Measurements from ENCODE around the gene PRRC2B.
"Not testable (repeated sequence)": the region's sequence is repeated elsewhere in the genome, so short reads cannot be mapped to it uniquely, and the experiment has no call there.

PRRC2B gene

GRCh38 chr9:131393622-131394463, at the start of gene PRRC2B:
Gene PRRC2B (plus strand): TSS chr9:131394086. CDS start chr9:131430145, 36,059 bp downstream.
- peak; percentile 95 to 96 for DNase-seq

DNA sequence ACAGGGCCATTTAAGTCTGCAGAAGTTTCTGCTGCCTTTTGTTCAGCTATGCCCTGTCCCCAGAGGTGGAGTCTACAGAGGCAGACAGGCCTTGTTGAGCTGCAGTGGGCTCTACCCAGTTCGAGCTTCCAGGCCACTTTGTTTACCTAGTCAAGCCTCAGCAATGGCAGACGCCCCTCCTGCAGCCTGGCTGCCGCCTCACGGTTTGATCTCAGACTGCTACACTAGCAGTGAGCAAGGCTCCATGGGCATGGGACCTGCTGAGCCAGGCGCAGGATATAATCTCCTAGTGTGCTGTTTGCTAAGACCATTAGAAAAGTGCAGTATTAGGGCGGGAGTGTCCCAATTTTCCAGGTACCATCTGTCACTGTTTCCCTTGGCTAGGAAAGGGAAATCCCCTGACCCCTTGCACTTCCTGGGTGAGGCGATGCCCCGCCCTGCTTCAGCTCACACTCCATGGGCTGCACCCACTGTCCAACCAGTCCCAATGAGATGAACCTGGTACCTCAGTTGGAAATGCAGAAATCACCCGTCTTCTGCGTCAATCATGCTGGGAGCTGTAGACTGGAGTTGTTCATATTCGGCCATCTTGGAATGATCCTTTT, 48.9 kb upstream of the PRRC2B start:
- DNase-seq = peak in 1 of 2 experiments; percentile 67

DNA sequence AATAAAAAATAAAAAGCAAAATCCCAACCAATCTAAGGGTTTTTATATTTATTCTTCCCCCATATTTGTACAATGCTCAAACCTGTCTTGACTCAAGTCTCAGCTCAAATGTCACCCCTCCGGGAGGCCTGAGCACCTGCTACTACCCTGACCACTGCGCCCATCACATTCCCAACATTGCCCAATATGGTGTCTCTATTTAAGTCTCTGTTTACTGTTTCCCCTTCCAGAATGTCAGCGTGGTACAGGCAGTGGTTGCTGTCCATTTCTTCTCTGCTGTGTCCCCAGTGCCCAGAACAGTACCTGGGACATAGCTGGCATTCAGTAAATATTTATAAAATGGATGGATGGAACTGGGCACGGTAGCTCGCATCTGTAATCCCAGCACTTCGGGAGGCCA, 47.3 kb upstream of the PRRC2B start:
- no peak for DNase-seq

GRCh38 chr9:131347376-131348020, 46.4 kb upstream of the PRRC2B start:
- no peak for DNase-seq

- DNase-seq = no peak
Observed at GRCh38 chr9:131348631-131349521, 45.0 kb upstream of the PRRC2B start.

GRCh38 chr9:131349522-131349880, 44.4 kb upstream of the PRRC2B start:
- peak in 1 of 2 experiments; percentile 46 for DNase-seq

DNA sequence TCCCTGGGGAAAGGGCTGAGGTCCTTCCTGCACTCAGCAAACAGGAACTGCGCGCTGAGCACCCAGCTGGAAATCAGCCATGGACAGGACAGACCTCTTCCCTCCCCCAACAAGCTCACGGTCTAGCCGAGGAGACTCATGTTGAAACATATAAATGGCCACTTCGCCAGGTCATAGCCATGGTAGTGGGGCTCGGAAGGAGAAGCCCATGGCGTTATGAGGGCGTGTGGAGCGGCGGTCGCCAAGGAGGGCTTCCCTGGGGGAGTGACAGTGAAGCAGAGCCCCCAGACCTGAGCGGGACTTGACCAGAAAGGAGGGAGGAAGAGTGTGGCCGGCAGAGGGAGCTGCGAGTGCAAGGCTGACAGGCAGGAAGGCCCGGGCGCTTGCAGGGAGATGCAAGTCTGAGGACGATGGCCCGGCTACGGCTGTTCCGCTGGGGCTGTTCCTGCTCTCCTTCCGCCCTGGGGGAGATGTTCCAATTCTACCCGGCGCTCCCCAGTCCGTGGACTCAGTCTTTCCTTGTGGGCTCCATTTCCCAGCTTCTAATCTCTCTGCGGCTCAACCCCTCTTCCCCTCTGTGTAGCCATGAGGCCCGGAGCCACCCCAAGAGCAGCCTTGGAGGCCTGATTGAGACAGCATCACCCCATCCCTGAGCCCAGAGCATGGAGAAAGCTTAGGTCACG, 43.9 kb upstream of the PRRC2B start:
- DNase-seq = peak; percentile 78 to 91

GRCh38 chr9:131356479-131356878, 37.4 kb upstream of the PRRC2B start:
- not testable (repeated sequence) for DNase-seq

- DNase-seq = no peak
Observed at GRCh38 chr9:131358556-131358955, 35.3 kb upstream of the PRRC2B start.

DNA sequence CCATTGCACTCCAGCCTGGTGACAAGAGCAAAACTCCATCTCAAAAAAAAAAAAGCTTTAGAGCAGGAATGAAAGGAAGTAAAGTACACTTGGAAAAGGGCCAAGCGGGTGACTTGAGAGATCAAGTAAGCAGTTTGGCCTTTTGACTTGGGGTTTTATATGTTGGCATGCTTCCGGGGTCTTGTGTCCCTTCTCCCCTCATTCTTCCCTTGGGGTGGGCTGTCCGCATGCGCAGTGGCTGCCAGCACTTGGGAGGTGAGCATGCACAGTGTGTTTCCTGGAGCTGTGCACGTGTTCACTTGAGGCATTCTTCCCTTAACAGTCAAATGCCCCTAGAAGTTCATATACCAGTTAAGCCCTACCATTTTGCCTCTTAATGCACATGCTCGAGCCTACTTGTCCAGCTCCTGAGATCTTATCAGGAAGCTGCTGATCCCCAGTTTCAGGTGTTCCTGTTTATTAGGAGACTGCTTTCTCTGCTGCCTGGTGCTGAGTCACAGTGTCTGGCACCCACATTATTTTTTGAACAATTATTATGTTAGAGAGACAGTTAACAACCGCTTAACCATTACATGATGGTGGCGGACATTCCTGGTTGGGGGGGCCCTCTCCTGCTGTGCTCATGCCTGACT, 32.6 kb upstream of the PRRC2B start:
- no peak for DNase-seq

DNA sequence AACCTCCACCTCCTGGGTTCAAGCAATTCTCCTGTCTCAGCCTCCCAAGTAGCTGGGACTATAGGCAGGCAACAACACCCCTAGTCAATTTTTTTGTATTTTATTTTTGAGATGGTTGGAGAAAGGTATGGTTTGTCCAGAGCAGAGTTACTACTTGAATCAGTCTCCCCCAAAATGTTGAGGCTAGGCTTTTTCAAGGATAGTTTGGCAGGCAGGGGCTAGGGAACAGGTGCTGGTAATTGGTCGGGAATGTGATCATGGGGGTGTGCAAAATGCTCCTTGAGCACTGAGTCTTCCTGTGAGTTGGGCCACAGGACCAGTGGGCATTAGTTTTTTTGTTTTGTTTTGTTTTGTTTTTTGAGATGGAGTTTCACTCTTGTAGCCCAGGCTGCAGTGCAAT, 28.3 kb upstream of the PRRC2B start:
- DNase-seq = no peak

GRCh38 chr9:131366761-131367401, 27.0 kb upstream of the PRRC2B start:
- peak; percentile 51 to 81 for DNase-seq

DNA sequence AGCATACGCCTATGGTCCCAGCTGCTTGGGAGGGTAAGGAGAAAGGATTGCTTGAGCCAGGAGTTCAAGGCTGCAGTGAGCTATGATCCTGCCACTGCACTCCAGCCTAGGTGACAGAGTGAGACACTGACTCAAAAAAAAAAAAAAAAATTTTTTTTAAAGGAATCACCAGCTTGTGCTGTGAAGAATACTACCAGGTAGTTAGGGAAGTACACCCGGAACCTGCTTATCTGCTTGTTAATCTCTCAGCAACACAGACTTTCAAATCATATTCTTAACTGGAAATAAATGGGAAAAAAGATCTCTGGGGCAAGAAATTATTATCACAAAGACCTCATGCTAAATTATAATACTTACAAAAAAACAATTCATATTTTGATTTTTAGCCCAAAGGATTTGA, 26.4 kb upstream of the PRRC2B start:
- DNase-seq = no peak

DNA sequence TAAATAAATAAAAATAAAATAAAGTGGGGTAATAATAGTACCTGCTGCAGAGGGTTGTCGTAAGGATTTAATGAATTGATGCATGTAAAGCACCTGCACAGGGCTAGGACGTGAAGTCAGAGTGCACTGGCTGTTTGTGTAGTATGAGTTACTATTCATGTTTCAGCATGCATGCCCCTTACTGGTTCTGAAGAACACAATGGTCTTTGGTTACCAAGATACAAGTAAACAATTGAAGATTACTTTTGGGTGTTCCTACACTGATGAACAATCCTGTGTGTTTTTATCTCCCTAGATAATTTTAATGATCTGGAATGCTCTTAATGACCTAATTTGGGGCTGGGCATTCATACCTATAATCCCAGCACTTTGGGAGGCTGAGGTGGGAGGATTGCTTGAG, 23.2 kb upstream of the PRRC2B start:
- DNase-seq = no peak

DNA sequence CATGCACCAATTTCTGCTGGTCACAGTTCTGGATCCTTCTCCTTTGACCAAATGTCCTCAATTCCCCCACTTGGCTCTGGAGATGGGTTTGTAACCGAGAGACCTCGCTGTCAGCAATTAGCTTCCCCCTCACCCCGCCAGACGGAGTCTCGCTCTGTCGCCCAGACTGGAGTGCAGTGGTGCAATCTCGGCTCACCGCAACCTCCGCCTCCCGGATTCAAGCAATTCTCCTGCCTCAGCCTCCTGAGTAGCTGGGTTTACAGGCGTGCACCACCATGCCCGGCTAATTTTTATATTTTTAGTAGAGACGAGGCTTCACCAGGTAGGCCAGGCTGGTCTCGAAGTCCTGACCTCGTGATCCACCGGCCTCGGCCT, 21.3 kb upstream of the PRRC2B start:
- DNase-seq = peak in 1 of 2 experiments; percentile 27

GRCh38 chr9:131374638-131375037, 19.2 kb upstream of the PRRC2B start:
- DNase-seq = not testable (repeated sequence)

- DNase-seq = no peak
Observed at GRCh38 chr9:131379056-131379455, 14.8 kb upstream of the PRRC2B start.

DNA sequence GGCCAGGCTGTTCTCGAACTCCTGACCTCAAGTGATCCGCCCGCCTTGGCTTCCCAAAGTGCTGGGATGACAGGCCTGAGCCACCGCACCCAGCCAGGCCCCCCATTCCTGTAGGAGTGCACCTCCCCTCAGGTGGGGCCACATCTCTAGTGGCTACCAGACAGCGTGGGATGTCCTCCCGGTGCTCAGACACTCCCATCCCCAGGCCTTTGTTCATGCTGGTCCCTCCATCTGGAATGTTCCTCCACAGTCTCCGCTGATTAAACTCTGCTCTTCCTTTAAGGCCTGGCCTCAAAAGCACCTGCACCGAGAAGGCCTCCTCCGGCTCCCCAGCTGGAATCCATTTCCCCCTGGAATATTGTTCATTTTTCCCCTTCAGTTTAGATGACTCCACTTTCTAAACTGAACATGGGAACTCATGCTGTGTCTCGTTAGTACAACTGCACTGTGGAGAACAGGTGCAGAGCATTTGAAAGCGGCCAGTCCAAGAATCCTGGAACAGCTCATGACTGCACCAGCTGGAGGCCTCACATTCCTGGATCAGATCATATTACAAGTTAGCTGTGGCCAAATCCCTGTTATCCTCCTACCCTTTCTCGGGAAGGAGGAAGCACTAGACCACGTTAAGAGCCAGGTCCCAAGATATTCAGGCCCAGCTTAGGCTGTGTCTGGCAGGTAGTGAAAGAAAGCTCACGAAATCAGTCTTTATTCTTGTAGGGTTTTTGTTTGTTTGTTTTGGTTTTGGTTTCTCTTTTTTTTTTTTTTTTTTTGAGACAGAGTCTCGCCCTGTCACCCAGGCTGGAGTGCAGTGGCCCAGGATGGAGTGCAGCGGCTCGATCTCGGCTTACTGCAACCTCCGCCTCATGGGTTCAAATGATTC, 10.8 kb upstream of the PRRC2B start:
- peak; percentile 96 to 98 for DNase-seq

GRCh38 chr9:131385296-131385695, 8.6 kb upstream of the PRRC2B start:
- DNase-seq = no peak

DNA sequence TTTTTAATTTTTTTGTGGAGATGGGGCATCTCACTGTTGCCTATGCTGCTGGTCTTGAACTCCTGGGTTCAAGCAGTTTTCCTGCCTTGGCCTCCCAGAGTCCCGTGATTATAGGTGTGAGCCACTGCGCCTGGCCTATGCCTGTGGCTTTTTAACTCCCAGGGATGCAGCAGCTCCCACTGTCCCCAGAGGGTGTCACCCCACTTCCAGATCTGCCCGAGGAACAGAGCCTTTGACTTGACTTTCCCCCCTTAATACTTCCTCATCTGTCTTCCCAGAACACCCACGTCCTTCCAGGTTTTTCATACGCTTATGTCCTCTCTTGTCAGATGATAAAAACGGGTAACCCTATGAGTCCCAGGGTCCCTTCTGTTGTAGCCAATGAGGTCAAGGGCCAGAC, 7.6 kb upstream of the PRRC2B start:
- no peak for DNase-seq

Measured in NCI-H524 (cell line).